Adipocyte (in vitro differentiated cells): ENCODE measurements around the gene PGM5.

Experiments
- DNase-seq: peaks from one replicate; pipeline ENCODE4 v3.0.0-alpha.2; 2015; ENCODE audit warnings: low read depth
- H3K27me3 ChIP-seq: replicated peaks from 2 replicates; pipeline ENCODE4 v1.7.0; 2013; ENCODE audit warnings: mild to moderate bottlenecking, low read length, moderate library complexity; ENCODE audit not compliant: control insufficient read depth, insufficient read depth
- H3K36me3 ChIP-seq: 2 replicates; pipeline ENCODE4 v1.7.0; 2013; ENCODE audit warnings: low read length, mild to moderate bottlenecking, moderate library complexity; ENCODE audit not compliant: control insufficient read depth, insufficient read depth, severe bottlenecking
- H3K4me1 ChIP-seq: 2 replicates; pipeline ENCODE4 v1.7.0; 2013; ENCODE audit warnings: mild to moderate bottlenecking, low read length, moderate library complexity; ENCODE audit not compliant: control insufficient read depth, insufficient read depth
- H3K4me3 ChIP-seq: 2 replicates; pipeline ENCODE4 v1.7.0; 2013; ENCODE audit warnings: mild to moderate bottlenecking, low read length, moderate library complexity
- H3K9ac ChIP-seq: 2 replicates; pipeline ENCODE4 v1.7.0; 2013; ENCODE audit warnings: mild to moderate bottlenecking, low read length, moderate library complexity
- H3K9me3 ChIP-seq: 2 replicates; pipeline ENCODE4 v1.7.0; 2013; ENCODE audit warnings: mild to moderate bottlenecking, low read length, moderate library complexity; ENCODE audit not compliant: control insufficient read depth

Gene PGM5

GRCh38 chr9:68443624-68444023, 87.2 kb downstream of the PGM5 start:
- Histone ChIP-seq H3K4me3 (no peak overlapping the region), H3K36me3 (no peaks in the 10 kb centered on the region), H3K4me1 (no peaks in the 10 kb centered on the region), H3K9ac (no peak overlapping the region), H3K9me3 (peaks cover 9% of the 10 kb centered on the region), H3K27me3 (no peaks in the 10 kb centered on the region)
- DNase-seq = no peak

DNA sequence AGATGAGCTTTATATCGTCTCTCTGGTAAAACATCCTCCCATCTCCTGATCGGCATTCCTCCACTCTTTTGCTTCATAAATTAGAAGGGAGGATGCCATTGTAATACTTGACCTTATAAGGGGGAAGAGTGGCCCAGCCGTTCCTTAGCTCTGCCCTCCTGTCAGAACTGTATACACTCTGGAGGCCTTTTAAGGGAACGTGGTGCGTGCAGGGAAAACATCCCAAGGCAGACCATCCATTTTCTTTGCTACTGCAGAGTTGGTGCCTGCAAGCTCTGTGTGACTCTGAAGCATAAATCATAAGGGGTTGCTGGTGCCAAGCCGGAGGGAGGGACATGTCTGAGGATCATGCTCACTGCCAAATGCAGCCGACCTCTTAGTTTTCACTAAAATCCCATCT, 90.4 kb downstream of the PGM5 start:
- Histone ChIP-seq H3K36me3 (no peaks in the 10 kb centered on the region), H3K4me3 (no peak overlapping the region), H3K9ac (no peak overlapping the region), H3K27me3 (no peaks in the 10 kb centered on the region), H3K9me3 (peaks cover 3% of the 10 kb centered on the region), H3K4me1 (no peaks in the 10 kb centered on the region)
- no peak for DNase-seq

DNA sequence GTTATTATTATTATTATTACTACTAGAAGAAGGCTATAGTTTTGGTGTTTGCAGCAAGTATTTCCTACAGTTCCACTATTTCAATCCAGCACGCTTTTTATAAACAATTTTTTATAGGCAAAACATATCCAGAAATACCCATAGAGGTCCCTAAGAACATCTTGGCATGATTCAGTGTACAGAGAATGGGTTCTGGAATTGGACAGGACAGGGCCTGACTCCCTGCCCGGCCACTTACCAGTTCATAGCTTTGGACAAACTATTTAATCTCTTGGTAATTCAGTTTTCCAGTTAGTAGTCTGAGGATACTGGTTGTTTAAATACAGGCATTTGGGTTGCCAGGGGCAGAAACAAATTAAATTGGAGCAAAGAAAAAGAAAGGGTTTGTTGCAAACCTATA, 91.2 kb downstream of the PGM5 start:
- Histone ChIP-seq H3K36me3 (no peaks in the 10 kb centered on the region), H3K27me3 (no peaks in the 10 kb centered on the region), H3K4me3 (no peak overlapping the region), H3K4me1 (no peaks in the 10 kb centered on the region), H3K9me3 (no peaks in the 10 kb centered on the region), H3K9ac (no peak overlapping the region)
- no peak for DNase-seq

DNA sequence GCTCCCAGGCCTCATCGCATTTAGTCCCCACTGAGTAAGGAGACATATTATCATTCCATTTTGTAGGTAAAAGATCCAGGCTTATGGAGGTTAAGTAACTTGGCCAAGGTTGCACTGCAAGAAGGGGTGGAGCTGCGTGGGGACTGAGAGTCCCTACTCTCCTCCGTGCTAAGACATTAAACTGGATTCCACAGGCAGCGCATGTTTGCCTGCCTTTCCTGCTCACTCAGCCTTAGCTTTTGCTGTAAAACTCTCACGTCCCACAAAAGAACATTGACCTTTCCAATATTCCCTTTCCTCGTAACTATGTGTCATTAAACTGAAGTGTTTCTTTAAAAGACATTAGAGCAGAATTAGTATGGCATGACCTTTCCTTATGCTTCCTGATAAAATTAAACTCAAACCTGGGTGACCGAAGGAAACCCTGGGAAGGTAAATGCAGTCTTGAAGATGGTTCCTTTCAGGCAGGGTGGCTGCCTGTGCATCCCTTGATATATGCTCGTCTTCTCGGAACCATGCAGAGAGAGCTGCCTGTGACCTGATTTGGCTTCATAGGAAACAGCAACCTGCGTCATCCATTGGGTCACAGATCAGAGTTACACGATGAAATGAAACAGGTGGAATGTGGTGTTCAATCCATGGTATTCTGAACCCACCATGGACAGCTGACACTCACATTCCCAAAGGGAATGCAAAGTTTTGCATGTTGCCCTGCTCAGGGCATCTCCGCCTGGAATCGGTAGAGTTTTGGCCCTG, 98.3 kb downstream of the PGM5 start:
- Histone ChIP-seq H3K9me3 (no peaks in the 10 kb centered on the region), H3K27me3 (no peaks in the 10 kb centered on the region), H3K36me3 (no peaks in the 10 kb centered on the region)

GRCh38 chr9:68455451-68455850, 99.0 kb downstream of the PGM5 start:
- no peaks in the 10 kb centered on the region for H3K9me3 ChIP-seq
- H3K4me1 ChIP-seq = no peaks in the 10 kb centered on the region
- no peaks in the 10 kb centered on the region for H3K27me3 ChIP-seq
- no peaks in the 10 kb centered on the region for H3K36me3 ChIP-seq
- no peak for DNase-seq
- no peak overlapping the region for H3K4me3 ChIP-seq
- no peak overlapping the region for H3K9ac ChIP-seq

More for the DNA sequence above, 98.3 kb downstream of the PGM5 start:
- Histone ChIP-seq H3K9ac (no peak overlapping the region), H3K4me3 (no peak overlapping the region), H3K4me1 (no peaks in the 10 kb centered on the region)
- DNase-seq = no peak

DNA sequence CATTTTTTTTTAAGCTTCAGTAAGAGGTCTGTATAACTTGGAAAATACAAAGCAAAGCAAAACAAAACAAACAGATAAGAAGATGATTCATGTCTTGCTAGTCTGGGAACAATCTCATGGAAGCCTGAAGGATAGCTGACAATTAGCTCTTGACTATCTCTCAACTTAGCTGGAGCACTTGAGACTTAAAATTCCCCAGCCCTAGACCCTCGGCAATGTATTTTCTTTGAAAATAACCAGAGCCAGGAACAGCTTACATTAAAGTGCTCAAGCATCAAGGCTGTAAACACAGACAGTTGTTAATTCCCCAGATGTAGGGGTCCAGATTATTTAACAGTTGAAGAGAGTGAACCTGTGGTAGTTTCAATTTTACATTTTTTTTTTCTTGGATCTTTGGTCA, 101.4 kb downstream of the PGM5 start:
- Histone ChIP-seq H3K27me3 (no peaks in the 10 kb centered on the region), H3K9me3 (no peaks in the 10 kb centered on the region), H3K4me3 (no peak overlapping the region), H3K4me1 (peaks cover 2% of the 10 kb centered on the region), H3K36me3 (no peaks in the 10 kb centered on the region), H3K9ac (no peak overlapping the region)
- no peak for DNase-seq

DNA sequence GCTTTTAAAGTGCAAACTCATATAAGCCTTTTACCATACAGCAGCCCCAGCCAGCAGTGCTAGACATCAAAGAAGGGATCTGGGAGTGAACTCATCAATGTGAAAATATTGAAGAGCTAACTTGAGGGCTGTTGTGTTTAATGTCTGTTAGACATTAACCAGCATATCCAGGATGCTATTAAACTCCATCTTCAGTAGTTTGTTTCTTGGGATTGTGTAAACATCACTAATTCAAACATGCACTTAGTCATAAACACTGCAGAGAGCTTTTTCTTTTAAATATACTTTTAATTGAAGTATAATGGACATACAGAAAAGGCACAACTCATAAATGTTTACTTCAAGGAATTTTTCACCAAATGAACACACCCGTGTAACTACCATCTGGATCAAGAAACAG, 102.5 kb downstream of the PGM5 start:
- DNase-seq = no peak
- H3K9ac ChIP-seq = no peak overlapping the region
- H3K9me3 ChIP-seq = no peaks in the 10 kb centered on the region
- H3K36me3 ChIP-seq = no peaks in the 10 kb centered on the region
- no peaks in the 10 kb centered on the region for H3K27me3 ChIP-seq
- H3K4me3 ChIP-seq = no peak overlapping the region
- H3K4me1 ChIP-seq = peaks cover 2% of the 10 kb centered on the region

- Histone ChIP-seq H3K9ac (no peak overlapping the region), H3K4me1 (peaks cover 2% of the 10 kb centered on the region), H3K36me3 (no peaks in the 10 kb centered on the region), H3K4me3 (no peak overlapping the region), H3K27me3 (no peaks in the 10 kb centered on the region), H3K9me3 (no peaks in the 10 kb centered on the region)
- DNase-seq = no peak
These were observed 105.8 kb downstream of the PGM5 start for GRCh38 chr9:68462105-68462775.

GRCh38 chr9:68470067-68470466, 113.7 kb downstream of the PGM5 start:
- Histone ChIP-seq H3K9me3 (no peaks in the 10 kb centered on the region), H3K36me3 (no peaks in the 10 kb centered on the region), H3K27me3 (no peaks in the 10 kb centered on the region), H3K9ac (no peak overlapping the region), H3K4me3 (no peak overlapping the region), H3K4me1 (no peaks in the 10 kb centered on the region)
- DNase-seq = no peak

DNA sequence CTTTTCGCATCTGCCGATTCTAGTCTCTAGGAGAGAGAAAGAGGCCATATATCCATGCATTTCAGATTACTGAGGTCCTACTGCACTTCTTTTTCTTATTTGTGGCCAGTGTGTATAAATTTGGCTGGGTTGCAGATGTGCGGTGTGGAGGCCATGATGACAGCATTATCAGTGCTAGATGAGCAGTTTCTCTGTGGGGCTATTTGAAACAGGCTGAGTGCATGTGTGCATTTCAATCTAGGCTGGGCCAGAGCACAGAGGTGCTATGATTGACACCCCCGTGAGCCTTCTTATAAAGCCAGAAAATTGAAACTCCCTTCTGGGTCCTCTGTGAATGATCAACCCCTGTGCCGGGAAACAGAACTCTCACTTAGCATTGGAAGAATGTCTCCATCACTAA, 114.2 kb downstream of the PGM5 start:
- DNase-seq = no peak
- H3K9me3 ChIP-seq = no peaks in the 10 kb centered on the region

DNA sequence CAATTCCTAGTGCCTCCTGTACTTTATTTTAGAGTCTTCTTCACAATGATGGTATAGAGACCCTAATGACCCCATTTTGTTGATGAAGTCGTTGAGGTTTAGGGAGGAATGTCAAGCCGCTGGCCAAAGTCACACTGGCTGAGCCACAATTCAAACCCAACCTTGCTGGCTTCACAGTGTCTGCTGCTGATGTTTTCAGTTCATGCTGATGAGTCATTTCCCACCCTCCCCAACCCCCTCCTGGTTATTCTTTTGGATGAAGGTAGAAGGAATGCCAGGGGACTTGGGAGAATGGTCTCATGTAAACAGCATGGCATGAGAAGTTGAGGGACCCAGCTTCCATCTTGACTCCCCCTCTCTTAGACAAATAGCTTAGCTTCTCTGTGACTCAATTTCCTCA, 115.7 kb downstream of the PGM5 start:
- no peak for DNase-seq
- H3K9ac ChIP-seq = no peak overlapping the region
- no peaks in the 10 kb centered on the region for H3K9me3 ChIP-seq
- peaks cover 4% of the 10 kb centered on the region for H3K4me1 ChIP-seq
- H3K4me3 ChIP-seq = no peak overlapping the region
- H3K36me3 ChIP-seq = no peaks in the 10 kb centered on the region
- H3K27me3 ChIP-seq = no peaks in the 10 kb centered on the region

More for the DNA sequence above, 114.2 kb downstream of the PGM5 start:
- Histone ChIP-seq H3K36me3 (no peaks in the 10 kb centered on the region), H3K4me3 (no peak overlapping the region), H3K9ac (no peak overlapping the region), H3K4me1 (no peaks in the 10 kb centered on the region), H3K27me3 (no peaks in the 10 kb centered on the region)
